IMR-90 (cell line): ENCODE measurements around the gene RNF213.

ENCODE experiments used
- CEBPB ChIP-seq: IDR thresholded peaks from 2 replicates; pipeline ENCODE4 v1.6.1; 2012; ENCODE audit warnings: low read depth, low read length, improper control_type of control experiment
- MXI1 ChIP-seq: IDR thresholded peaks from 2 replicates; pipeline ENCODE4 v1.6.1; 2012; ENCODE audit warnings: low read depth, mild to moderate bottlenecking, low read length, moderate library complexity, borderline replicate concordance
- POLR2A ChIP-seq: IDR thresholded peaks from 2 replicates; pipeline ENCODE4 v1.6.1; 2012; ENCODE audit warnings: mild to moderate bottlenecking, low read depth, low read length
- TF ChIP-seq, protein P1 (sequence below): conservative IDR thresholded peaks from 2 replicates; pipeline ENCODE4 v1.5.1; 2012; ENCODE audit warnings: mild to moderate bottlenecking, low read depth, low read length, improper control_type of control experiment

DNA sequence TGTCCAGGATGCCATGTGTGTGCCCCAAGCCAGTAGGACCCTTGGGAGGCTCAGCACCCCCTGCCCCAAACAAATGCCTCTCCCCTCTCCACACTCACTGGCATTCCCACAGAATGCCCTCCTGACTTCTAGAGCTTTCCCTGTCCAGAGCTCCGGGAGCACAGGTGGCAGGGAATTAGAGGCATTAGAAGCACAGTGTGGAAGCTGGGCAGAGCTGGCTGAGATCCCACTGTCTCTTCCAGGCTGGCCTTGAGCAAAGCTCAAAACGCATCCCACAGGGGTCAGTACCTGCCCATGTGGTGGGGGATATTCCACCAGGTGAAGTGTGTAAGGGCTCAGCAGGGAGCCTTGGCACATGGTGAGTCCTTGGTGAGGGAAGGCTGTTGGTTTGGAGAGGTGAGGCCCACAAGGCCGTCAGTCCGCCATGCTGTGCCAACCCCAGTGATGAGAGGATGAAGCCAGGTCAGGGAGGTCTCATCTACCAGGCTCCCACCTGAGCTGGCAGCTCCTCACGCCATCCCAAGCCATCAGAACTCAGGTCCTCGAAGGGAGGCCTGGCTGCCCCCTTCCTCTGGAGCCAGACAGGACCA, 172.4 kb downstream of the RNF213 start:
- TF ChIP-seq, protein P1, sequence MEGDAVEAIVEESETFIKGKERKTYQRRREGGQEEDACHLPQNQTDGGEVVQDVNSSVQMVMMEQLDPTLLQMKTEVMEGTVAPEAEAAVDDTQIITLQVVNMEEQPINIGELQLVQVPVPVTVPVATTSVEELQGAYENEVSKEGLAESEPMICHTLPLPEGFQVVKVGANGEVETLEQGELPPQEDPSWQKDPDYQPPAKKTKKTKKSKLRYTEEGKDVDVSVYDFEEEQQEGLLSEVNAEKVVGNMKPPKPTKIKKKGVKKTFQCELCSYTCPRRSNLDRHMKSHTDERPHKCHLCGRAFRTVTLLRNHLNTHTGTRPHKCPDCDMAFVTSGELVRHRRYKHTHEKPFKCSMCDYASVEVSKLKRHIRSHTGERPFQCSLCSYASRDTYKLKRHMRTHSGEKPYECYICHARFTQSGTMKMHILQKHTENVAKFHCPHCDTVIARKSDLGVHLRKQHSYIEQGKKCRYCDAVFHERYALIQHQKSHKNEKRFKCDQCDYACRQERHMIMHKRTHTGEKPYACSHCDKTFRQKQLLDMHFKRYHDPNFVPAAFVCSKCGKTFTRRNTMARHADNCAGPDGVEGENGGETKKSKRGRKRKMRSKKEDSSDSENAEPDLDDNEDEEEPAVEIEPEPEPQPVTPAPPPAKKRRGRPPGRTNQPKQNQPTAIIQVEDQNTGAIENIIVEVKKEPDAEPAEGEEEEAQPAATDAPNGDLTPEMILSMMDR = no peak
- TF ChIP-seq POLR2A (no peak), CEBPB (no peak), MXI1 (no peak)
